Activated CD4-positive, alpha-beta T cell treated with anti-CD3 and anti-CD28 coated beads, Interleukin-10, Interleukin-2, amounts not matched to agents 100 ng/mL and 50 ng/mL, durations not matched to agents 16 hours and 8 hours (primary cell): ENCODE results near the gene CCDC186.
A peak's percentile ranks its signal among the peaks of the same experiment; 100 is the strongest.

Experiments used
- DNase-seq: peaks from one replicate; pipeline ENCODE4 v3.0.0-alpha.2; 2020

The CCDC186 gene

GRCh38 chr10:114103284-114103683, 70.7 kb downstream of the CCDC186 start:
- peak; percentile 28 for DNase-seq

- no peak for DNase-seq
Observed at GRCh38 chr10:114102256-114102655, 71.7 kb downstream of the CCDC186 start.

GRCh38 chr10:114100848-114101741, 72.9 kb downstream of the CCDC186 start:
- DNase-seq: no peak

- DNase-seq: no peak
Observed at GRCh38 chr10:114096864-114097263, 77.1 kb downstream of the CCDC186 start.

GRCh38 chr10:114095559-114096337, 78.3 kb downstream of the CCDC186 start:
- no peak for DNase-seq

GRCh38 chr10:114094795-114095194, 79.2 kb downstream of the CCDC186 start:
- no peak for DNase-seq

GRCh38 chr10:114087655-114088054, 86.3 kb downstream of the CCDC186 start:
- DNase-seq: no peak

GRCh38 chr10:114087255-114087654, 86.7 kb downstream of the CCDC186 start:
- no peak for DNase-seq

GRCh38 chr10:114084215-114084614, 89.8 kb downstream of the CCDC186 start:
- DNase-seq: no peak

GRCh38 chr10:114083040-114083439, 91.0 kb downstream of the CCDC186 start:
- no peak for DNase-seq

- no peak for DNase-seq
Observed at GRCh38 chr10:114081911-114082583, 92.0 kb downstream of the CCDC186 start.

- no peak for DNase-seq
Observed at GRCh38 chr10:114079421-114079820, 94.6 kb downstream of the CCDC186 start.

- no peak for DNase-seq
Observed at GRCh38 chr10:114078346-114078745, 95.7 kb downstream of the CCDC186 start.

- DNase-seq: no peak
Observed at GRCh38 chr10:114077815-114078219, 96.2 kb downstream of the CCDC186 start.

- no peak for DNase-seq
Observed at GRCh38 chr10:114077347-114077746, 96.7 kb downstream of the CCDC186 start.

- no peak for DNase-seq
Observed at GRCh38 chr10:114075093-114075492, 98.9 kb downstream of the CCDC186 start.

GRCh38 chr10:114073395-114074186, 100.4 kb downstream of the CCDC186 start:
- DNase-seq: no peak

GRCh38 chr10:114071178-114071577, 102.8 kb downstream of the CCDC186 start:
- no peak for DNase-seq
